CD14-positive monocyte (primary cell): Measurements from ENCODE around the gene TMED1. TPM values are rescaled to one million over a fixed set of nuclear protein-coding genes. Genes with fewer than 3 reads are reported as not detected.
A peak's percentile ranks its signal among the peaks of the same experiment; 100 is the strongest.

ENCODE experiments used
- DNase-seq, 3 donors: peaks; one replicate each; pipeline ENCODE4 v3.0.0-alpha.2; 2011 to 2022
- H2AFZ ChIP-seq: 2 replicates; pipeline ENCODE4 v1.6.0; 2012; ENCODE audit warnings: mild to moderate bottlenecking, low read depth, low read length, inconsistent platforms; ENCODE audit not compliant: insufficient read depth, poor library complexity, severe bottlenecking
- H3K27ac ChIP-seq, 2 donors: 1 replicate in 1 of 2; 2 replicates in 1 of 2; pipeline ENCODE4 v1.5.1; 2012 to 2013; ENCODE audit warnings: low read length in 2 of 2, control low read depth in 1 of 2, inconsistent platforms in 1 of 2, low read depth in 1 of 2, mild to moderate bottlenecking in 1 of 2
- H3K27me3 ChIP-seq, 2 donors: one replicate each; pipeline versions ENCODE4 v1.6.0 to v1.6.1; 2011 to 2013; ENCODE audit warnings: low read length in 2 of 2; ENCODE audit not compliant: control insufficient read depth in 2 of 2, insufficient read depth in 2 of 2
- H3K36me3 ChIP-seq, 2 donors: replicated peaks in 1 of 2; 1 replicate in 1 of 2; 2 replicates in 1 of 2; pipeline versions ENCODE4 v1.5.1 to v1.6.1; 2012 to 2013; ENCODE audit warnings: low read length in 2 of 2, control low read depth in 1 of 2, inconsistent platforms in 1 of 2, mild to moderate bottlenecking in 1 of 2; ENCODE audit not compliant: insufficient read depth in 2 of 2, control insufficient read depth in 1 of 2
- H3K4me1 ChIP-seq, 2 donors: 1 replicate in 1 of 2; 2 replicates in 1 of 2; pipeline versions ENCODE4 v1.5.1 to v1.6.1; 2012 to 2013; ENCODE audit warnings: low read length in 2 of 2, control low read depth in 1 of 2, inconsistent platforms in 1 of 2, mild to moderate bottlenecking in 1 of 2, moderate library complexity in 1 of 2; ENCODE audit not compliant: insufficient read depth in 2 of 2, control insufficient read depth in 1 of 2
- H3K4me2 ChIP-seq: replicated peaks from 2 replicates; pipeline ENCODE3; 2012; ENCODE audit warnings: low read length, moderate library complexity, mild to moderate bottlenecking; ENCODE audit not compliant: poor library complexity, severe bottlenecking; ENCODE audit errors: extremely low read depth
- H3K4me3 ChIP-seq, 3 experiments: fragments of 200-600 bp in 1 of 3; sonication (generic) in 1 of 3; replicated peaks in 1 of 3; 1 replicate in 2 of 3; 2 replicates in 1 of 3; pipeline ENCODE4 v1.5.1; 2011 to 2013; ENCODE audit warnings: low read length in 3 of 3, mild to moderate bottlenecking in 3 of 3, control low read depth in 2 of 3, low read depth in 2 of 3, inconsistent platforms in 1 of 3, moderate library complexity in 1 of 3
- H3K79me2 ChIP-seq: 2 replicates; pipeline ENCODE4 v1.6.0; 2012; ENCODE audit warnings: mild to moderate bottlenecking, control low read depth, inconsistent platforms, low read length, moderate library complexity; ENCODE audit not compliant: insufficient read depth
- H3K9ac ChIP-seq: 2 replicates; pipeline ENCODE4 v1.6.0; 2017; ENCODE audit warnings: low read length, mild to moderate bottlenecking; ENCODE audit not compliant: insufficient read depth, poor library complexity, severe bottlenecking
- H3K9me3 ChIP-seq, 2 donors: replicated peaks in 1 of 2; 1 replicate in 1 of 2; 2 replicates in 1 of 2; pipeline versions ENCODE4 v1.5.1 to v1.6.1; 2012 to 2013; ENCODE audit warnings: low read length in 2 of 2, control low read depth in 1 of 2; ENCODE audit not compliant: control insufficient read depth in 1 of 2, insufficient read depth in 1 of 2
- H4K20me1 ChIP-seq: 2 replicates; pipeline ENCODE4 v1.6.0; 2012; ENCODE audit warnings: mild to moderate bottlenecking, low read length, control low read depth, moderate library complexity; ENCODE audit not compliant: insufficient read depth
- H3K27ac Mint-ChIP-seq, 7 donors: one replicate each; pipeline ENCODE4 v1.8.0; 2020; ENCODE audit warnings: mild to moderate bottlenecking in 7 of 7, mixed read lengths in 7 of 7, moderate library complexity in 6 of 7, inconsistent platforms in 2 of 7
- H3K27me3 Mint-ChIP-seq, 3 donors: one replicate each; pipeline ENCODE4 v1.8.0; 2021 to 2022; ENCODE audit warnings: low read depth in 3 of 3, mild to moderate bottlenecking in 3 of 3, mixed read lengths in 3 of 3, moderate library complexity in 3 of 3, inconsistent platforms in 1 of 3
- H3K36me3 Mint-ChIP-seq, 2 donors: one replicate each; pipeline ENCODE4 v1.8.0; 2020; ENCODE audit warnings: mixed read lengths in 2 of 2, inconsistent platforms in 1 of 2, mild to moderate bottlenecking in 1 of 2
- H3K4me1 Mint-ChIP-seq: one replicate; pipeline ENCODE4 v1.8.0; 2020; ENCODE audit warnings: mild to moderate bottlenecking, mixed read lengths
- H3K4me3 Mint-ChIP-seq, 2 donors: one replicate each; pipeline ENCODE4 v1.8.0; 2020; ENCODE audit warnings: mild to moderate bottlenecking in 2 of 2, mixed read lengths in 2 of 2, moderate library complexity in 1 of 2
- H3K9me3 Mint-ChIP-seq, 7 donors: one replicate each; pipeline ENCODE4 v1.8.0; 2020 to 2022; ENCODE audit warnings: mixed read lengths in 7 of 7, mild to moderate bottlenecking in 6 of 7, moderate library complexity in 6 of 7, inconsistent platforms in 2 of 7
- WGBS: methylation state at CpG from one replicate; pipeline ENCODE4 v1.1.5; 2013; ENCODE audit warnings: missing lambda C conversion rate; ENCODE audit not compliant: insufficient coverage; 5-methylcytosine and 5-hydroxymethylcytosine counted together
- intact Hi-C, 2 donors: fragments of 100-400 bp; cut with micrococcal nuclease; formaldehyde crosslinking; loops; one replicate each; pipeline versions ENCODE4 v1.15.0 to v1.15.1; 2023
- polyA plus RNA-seq, 3 donors: library from polyadenylated mRNA; depleted of rRNA in 1 of 3; unstranded in 2 of 3; stranded (reverse) in 1 of 3; fragments of 300-500 nt in 2 of 3; fragments of >200 nt in 1 of 3; fragmentation: Illumina TruSeq in 2 of 3; gene quantifications; 1 replicate in 2 of 3; 2 replicates in 1 of 3; pipeline ENCODE4 v1.2.3, GENCODE V29; 2012 to 2021
- TF ChIP-seq, protein P1 (sequence below): fragments of 200-600 bp; IDR thresholded peaks from one replicate; pipeline ENCODE4 v1.8.0; 2022; ENCODE audit warnings: antibody characterized with exemption, mild to moderate bottlenecking

Gene TMED1
- polyA plus RNA-seq, 3 donors, result 23.2 to 56.7 (median 51.3) TPM

DNA sequence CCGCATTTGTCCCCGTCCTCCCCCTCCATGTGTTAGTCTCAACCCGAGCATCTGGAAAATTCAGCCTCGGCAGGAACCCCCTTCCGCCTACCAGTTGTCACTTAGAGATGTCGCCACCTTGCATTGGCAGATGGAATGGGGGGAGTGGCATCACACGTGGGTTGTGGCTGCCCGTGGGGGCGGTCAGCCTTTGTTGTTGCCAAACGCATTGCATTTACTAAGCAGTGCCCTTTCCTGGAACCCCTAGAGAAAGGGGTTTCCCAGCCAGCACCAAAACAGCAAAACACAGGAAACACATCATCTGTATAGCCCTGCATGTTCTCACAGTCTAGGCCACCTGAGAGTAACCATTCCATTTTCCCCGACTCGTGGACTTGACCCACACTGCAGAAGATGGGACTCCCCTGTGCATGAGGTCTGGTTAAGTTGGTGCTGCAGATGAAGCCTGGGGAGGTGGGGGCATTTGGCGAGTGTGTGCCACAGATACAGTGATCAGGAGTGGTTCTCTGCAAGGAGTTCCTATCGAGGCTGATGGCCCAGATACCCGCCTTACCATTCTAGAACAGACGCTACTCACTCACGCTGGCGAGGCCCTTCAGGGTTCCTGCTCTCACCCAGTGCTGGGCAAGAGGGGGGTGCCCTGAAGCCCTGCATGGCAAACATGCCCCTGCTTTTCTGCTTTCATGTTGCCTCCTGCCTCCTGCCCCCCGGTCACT lies 38.3 kb downstream of the TMED1 start:
- Histone ChIP-seq H2AFZ (no peak overlapping the region), H3K9me3 (no peaks in the 10 kb centered on the region), H3K9ac (no peak overlapping the region), H3K36me3 (peaks cover 86 to 100% of the 10 kb centered on the region in 2 donors), H3K27me3 (no peaks in the 10 kb centered on the region), H3K4me2 (no peak overlapping the region), H4K20me1 (peaks cover 10% of the 10 kb centered on the region), H3K79me2 (peaks cover 5% of the 10 kb centered on the region), H3K4me3 (no peak overlapping the region), H3K27ac (peak overlapping the region in 1 of 2 donors; percentile 8), H3K4me1 (no peaks in the 10 kb centered on the region)
- Mint-ChIP-seq H3K27ac (peak overlapping the region in 2 of 7 donors; percentile 81 to 84), H3K9me3 (peaks cover 0 to 2% (median 0%) of the 10 kb centered on the region in 7 donors), H3K36me3 (peaks cover 77 to 98% of the 10 kb centered on the region in 2 donors), H3K27me3 (peaks cover 0 to 1% (median 0%) of the 10 kb centered on the region in 3 donors), H3K4me1 (no peaks in the 10 kb centered on the region), H3K4me3 (no peak overlapping the region)
- 87% methylated on average over 16 of the region's 19 CpGs for WGBS
- intact Hi-C loops, result no loop called here
- TF ChIP-seq, protein P1, sequence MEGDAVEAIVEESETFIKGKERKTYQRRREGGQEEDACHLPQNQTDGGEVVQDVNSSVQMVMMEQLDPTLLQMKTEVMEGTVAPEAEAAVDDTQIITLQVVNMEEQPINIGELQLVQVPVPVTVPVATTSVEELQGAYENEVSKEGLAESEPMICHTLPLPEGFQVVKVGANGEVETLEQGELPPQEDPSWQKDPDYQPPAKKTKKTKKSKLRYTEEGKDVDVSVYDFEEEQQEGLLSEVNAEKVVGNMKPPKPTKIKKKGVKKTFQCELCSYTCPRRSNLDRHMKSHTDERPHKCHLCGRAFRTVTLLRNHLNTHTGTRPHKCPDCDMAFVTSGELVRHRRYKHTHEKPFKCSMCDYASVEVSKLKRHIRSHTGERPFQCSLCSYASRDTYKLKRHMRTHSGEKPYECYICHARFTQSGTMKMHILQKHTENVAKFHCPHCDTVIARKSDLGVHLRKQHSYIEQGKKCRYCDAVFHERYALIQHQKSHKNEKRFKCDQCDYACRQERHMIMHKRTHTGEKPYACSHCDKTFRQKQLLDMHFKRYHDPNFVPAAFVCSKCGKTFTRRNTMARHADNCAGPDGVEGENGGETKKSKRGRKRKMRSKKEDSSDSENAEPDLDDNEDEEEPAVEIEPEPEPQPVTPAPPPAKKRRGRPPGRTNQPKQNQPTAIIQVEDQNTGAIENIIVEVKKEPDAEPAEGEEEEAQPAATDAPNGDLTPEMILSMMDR, result no peak
- no peak for DNase-seq

DNA sequence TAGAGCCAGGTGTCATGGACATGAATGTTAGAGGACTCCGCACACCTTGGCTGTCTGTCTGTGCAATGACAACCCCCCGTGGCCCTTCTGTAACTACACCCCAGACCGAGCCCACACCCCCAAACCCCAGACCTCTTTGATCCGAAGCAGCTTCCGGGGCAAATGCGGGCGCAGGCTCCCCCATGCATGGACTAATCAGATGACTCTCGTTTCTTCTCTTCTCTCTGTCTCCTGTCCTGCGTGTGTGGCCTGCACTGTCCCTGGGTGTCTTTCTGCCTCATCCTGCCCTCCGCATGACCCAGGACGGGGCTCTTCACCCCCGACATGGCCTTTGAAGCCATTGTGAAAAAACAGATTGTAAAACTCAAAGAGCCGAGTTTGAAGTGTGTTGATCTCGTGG lies 38.9 kb downstream of the TMED1 start:
- H3K36me3 ChIP-seq, result peaks cover 86 to 100% of the 10 kb centered on the region in 2 donors
- H3K4me1 ChIP-seq, result no peaks in the 10 kb centered on the region
- H3K79me2 ChIP-seq, result peaks cover 8% of the 10 kb centered on the region
- no peak overlapping the region for H3K4me3 ChIP-seq
- Mint-ChIP-seq H3K4me1 (no peaks in the 10 kb centered on the region), H3K27me3 (peaks cover 0 to 1% (median 0%) of the 10 kb centered on the region in 3 donors), H3K4me3 (no peak overlapping the region), H3K9me3 (peaks cover 0 to 2% (median 0%) of the 10 kb centered on the region in 7 donors), H3K27ac (peak overlapping the region in 2 of 7 donors; percentile 81 to 84), H3K36me3 (peaks cover 73 to 97% of the 10 kb centered on the region in 2 donors)
- no peak for DNase-seq
- H3K27me3 ChIP-seq, result no peaks in the 10 kb centered on the region
- H2AFZ ChIP-seq, result no peak overlapping the region
- no peaks in the 10 kb centered on the region for H3K9me3 ChIP-seq
- H4K20me1 ChIP-seq, result peaks cover 10% of the 10 kb centered on the region
- no peak overlapping the region for H3K27ac ChIP-seq
- H3K9ac ChIP-seq, result no peak overlapping the region
- 95% methylated on average over 13 of the region's 14 CpGs for WGBS
- TF ChIP-seq, protein P1, result no peak
- intact Hi-C loops, result no loop called here
- no peak overlapping the region for H3K4me2 ChIP-seq
